ENCODE measurements around the gene TET1.

DNA sequence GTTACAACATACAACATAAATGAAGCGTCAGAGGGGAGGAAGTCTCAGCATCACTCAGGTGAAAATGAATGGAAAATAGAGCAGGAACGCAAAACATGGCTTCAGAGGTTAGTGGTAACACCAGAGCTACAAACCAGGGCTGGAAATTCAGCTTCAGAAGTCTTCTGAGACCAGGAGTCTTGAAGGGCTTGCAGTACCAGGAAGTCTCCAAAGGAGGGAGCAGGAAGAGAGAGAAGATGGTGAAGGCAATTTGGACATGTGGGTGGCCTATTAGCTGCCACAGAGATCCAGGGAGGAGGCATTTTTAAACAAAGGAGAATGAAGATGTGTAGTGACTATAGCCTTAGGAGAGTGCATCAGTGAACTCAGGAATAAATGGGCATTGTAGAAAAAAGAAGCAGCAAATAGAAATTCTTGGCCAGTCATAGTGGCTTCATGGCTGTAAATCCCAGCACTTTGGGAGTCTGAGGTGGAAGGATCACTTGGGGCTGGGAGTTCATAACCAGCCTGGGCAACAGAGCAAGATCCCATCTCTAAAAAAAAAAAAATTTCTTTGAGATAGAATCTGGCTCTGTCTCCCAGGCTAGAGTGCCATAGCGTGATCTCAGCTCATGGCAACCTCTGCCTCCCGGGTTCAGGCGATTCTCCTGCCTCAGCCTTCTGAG, 9.3 kb upstream of the TET1 start:
- TF ChIP-seq, protein P1, sequence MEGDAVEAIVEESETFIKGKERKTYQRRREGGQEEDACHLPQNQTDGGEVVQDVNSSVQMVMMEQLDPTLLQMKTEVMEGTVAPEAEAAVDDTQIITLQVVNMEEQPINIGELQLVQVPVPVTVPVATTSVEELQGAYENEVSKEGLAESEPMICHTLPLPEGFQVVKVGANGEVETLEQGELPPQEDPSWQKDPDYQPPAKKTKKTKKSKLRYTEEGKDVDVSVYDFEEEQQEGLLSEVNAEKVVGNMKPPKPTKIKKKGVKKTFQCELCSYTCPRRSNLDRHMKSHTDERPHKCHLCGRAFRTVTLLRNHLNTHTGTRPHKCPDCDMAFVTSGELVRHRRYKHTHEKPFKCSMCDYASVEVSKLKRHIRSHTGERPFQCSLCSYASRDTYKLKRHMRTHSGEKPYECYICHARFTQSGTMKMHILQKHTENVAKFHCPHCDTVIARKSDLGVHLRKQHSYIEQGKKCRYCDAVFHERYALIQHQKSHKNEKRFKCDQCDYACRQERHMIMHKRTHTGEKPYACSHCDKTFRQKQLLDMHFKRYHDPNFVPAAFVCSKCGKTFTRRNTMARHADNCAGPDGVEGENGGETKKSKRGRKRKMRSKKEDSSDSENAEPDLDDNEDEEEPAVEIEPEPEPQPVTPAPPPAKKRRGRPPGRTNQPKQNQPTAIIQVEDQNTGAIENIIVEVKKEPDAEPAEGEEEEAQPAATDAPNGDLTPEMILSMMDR (IDR thresholded peaks at IDR 0.05), result peak; percentile 74
- TF ChIP-seq EZH2 (IDR thresholded peaks at IDR 0.05) (no peak), EZH2phosphoT487 (IDR thresholded peaks at IDR 0.05) (no peak)
